ENCODE results near the gene KBTBD7. TPM values are rescaled to one million over a fixed set of nuclear protein-coding genes. Genes with fewer than 3 reads are reported as not detected.

KBTBD7 gene
- total and polyA plus RNA-seq, 9 of the 15 experiments (the other 6 are each of a cell fraction or from before 2014, with no cell fraction given) = 1.8 to 4.4 (median 3.3) TPM

DNA sequence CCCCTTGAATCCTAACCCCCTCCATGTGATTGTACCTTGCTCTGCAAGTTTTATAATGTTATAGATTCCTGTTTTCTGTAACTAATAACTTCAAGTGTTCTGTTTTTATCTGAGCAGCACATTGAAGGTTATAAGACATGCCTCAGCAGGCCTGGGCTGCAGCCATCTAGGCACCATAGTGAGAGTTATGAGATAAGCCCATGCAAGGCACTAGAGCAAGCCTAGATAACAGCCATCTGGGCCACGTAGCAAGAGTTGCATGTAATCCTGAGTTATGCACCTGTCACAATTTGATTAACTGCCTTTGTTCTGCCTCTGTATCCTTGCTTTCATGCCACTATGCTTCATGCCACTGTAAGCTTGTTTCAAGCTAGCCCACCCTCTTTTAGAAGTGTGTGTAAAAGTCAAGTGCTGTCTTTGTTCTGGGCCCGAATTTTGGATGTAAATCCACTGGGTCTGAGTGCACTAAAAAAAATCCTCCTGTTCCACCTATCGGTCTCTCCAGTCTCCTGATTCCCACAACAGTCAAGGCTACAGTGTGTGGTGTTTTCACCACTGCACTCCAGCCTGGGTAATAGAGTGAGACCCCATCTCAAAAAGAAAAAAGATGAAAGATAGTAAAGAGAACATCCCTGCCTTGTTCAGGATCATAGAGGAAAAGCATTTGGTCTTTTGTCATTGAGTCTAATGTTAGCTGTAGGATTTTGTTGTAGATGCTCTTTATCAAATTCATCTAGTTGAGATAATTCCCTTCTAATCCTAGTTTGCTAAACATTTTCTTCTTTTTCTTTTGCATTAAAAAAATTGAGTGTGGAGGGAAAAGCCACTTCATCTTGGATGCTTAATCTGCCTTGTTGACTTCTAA, 45.7 kb downstream of the KBTBD7 start (continued):
- TF ChIP-seq ILK (tag; IDR thresholded peaks at IDR 0.05; ENCODE audit: borderline replicate concordance, low read depth) (no peak), XRCC3 (IDR thresholded peaks at IDR 0.05) (peak; percentile 76; the same call in 1 of the 2 replicates), TCF3 (CRISPR knock-in tag; IDR thresholded peaks at IDR 0.05) (peak; percentile 47), CBX3 (IDR thresholded peaks at IDR 0.05; ENCODE audit: borderline replicate concordance in 1 of 2, low read length in 2 of 2) (peak; percentile 96 to 99), ARID4B (CRISPR knock-in tag; IDR thresholded peaks at IDR 0.05) (no peak), PURB (CRISPR knock-in tag; IDR thresholded peaks at IDR 0.05; ENCODE audit: low read depth) (no peak), CBFA2T3 (IDR thresholded peaks at IDR 0.05) (peak; percentile 75), ZNF280B (CRISPR knock-in tag; IDR thresholded peaks at IDR 0.05) (peak; percentile 96), ZNF639 (CRISPR knock-in tag; conservative IDR thresholded peaks at IDR 0.05 in 1 of 2, IDR thresholded peaks at IDR 0.05 in 1 of 2) (no peak), ZNF561 (CRISPR knock-in tag; conservative IDR thresholded peaks at IDR 0.05) (no peak), PKNOX1 (IDR thresholded peaks at IDR 0.05) (0 out of 2 replicates have a peak, but pooled peaks have one; percentile 16)
- TF ChIP-seq, protein P1, sequence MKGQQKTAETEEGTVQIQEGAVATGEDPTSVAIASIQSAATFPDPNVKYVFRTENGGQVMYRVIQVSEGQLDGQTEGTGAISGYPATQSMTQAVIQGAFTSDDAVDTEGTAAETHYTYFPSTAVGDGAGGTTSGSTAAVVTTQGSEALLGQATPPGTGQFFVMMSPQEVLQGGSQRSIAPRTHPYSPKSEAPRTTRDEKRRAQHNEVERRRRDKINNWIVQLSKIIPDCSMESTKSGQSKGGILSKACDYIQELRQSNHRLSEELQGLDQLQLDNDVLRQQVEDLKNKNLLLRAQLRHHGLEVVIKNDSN (CRISPR knock-in tag; IDR thresholded peaks at IDR 0.05) = no peak
- TF ChIP-seq, protein P2, sequence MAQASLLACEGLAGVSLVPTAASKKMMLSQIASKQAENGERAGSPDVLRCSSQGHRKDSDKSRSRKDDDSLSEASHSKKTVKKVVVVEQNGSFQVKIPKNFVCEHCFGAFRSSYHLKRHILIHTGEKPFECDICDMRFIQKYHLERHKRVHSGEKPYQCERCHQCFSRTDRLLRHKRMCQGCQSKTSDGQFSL (CRISPR knock-in tag; IDR thresholded peaks at IDR 0.05) = no peak
- TF ChIP-seq, protein P2 (tag; IDR thresholded peaks at IDR 0.05) = no peak
